Smooth muscle cell (in vitro differentiated cells): ENCODE results near the gene CTSW. TPM values are rescaled to one million over a fixed set of nuclear protein-coding genes. Genes with fewer than 3 reads are reported as not detected.
A peak's percentile ranks its signal among the peaks of the same experiment; 100 is the strongest.

Source experiments
- DNase-seq: peaks from one replicate; lab custom pipeline; 2025; ENCODE audit not compliant: unreplicated experiment; lab: John Stamatoyannopoulos, UW
- H2AFZ ChIP-seq: fragments of 200-600 bp; sonication (generic); 2 replicates; pipeline ENCODE4 v1.6.0; 2016; ENCODE audit warnings: antibody characterized with exemption, low read depth, mild to moderate bottlenecking
- H3F3A ChIP-seq: fragments of 200-600 bp; sonication (generic); 2 replicates; pipeline ENCODE4 v1.6.0; 2017; ENCODE audit warnings: antibody characterized with exemption, low read depth
- H3K27ac ChIP-seq: fragments of 200-600 bp; sonication (generic); 2 replicates; pipeline ENCODE4 v1.5.1; 2016; ENCODE audit warnings: low read depth, mild to moderate bottlenecking
- H3K27me3 ChIP-seq: fragments of 200-600 bp; sonication (generic); 2 replicates; pipeline ENCODE4 v1.6.1; 2016; ENCODE audit warnings: low read depth, mild to moderate bottlenecking
- H3K36me3 ChIP-seq: fragments of 200-600 bp; sonication (generic); 2 replicates; pipeline ENCODE4 v1.5.1; 2016; ENCODE audit warnings: low read depth
- H3K4me1 ChIP-seq: fragments of 200-600 bp; sonication (generic); 2 replicates; pipeline ENCODE4 v1.5.1; 2016; ENCODE audit warnings: low read depth
- H3K4me2 ChIP-seq: fragments of 200-600 bp; sonication (generic); 2 replicates; pipeline ENCODE4 v1.6.0; 2016; ENCODE audit warnings: mild to moderate bottlenecking
- H3K4me3 ChIP-seq: fragments of 200-600 bp; sonication (generic); 2 replicates; pipeline ENCODE4 v1.5.1; 2016; ENCODE audit warnings: mild to moderate bottlenecking
- H3K79me2 ChIP-seq: fragments of 200-600 bp; sonication (generic); 2 replicates; pipeline ENCODE4 v1.6.0; 2016; ENCODE audit warnings: low read depth, mild to moderate bottlenecking
- H3K9ac ChIP-seq: fragments of 200-600 bp; sonication (generic); 2 replicates; pipeline ENCODE4 v1.6.0; 2016; ENCODE audit warnings: low read depth
- H3K9me3 ChIP-seq: fragments of 200-600 bp; sonication (generic); replicated peaks from 2 replicates; pipeline ENCODE4 v1.5.1; 2016; ENCODE audit warnings: low read depth
- H4K20me1 ChIP-seq: fragments of 200-600 bp; sonication (generic); 2 replicates; pipeline ENCODE4 v1.6.0; 2016; ENCODE audit warnings: low read depth
- WGBS: methylation state at CpG from one replicate; pipeline ENCODE4 v1.1.7; 2016; ENCODE audit warnings: low lambda C conversion rate; 5-methylcytosine and 5-hydroxymethylcytosine counted together
- polyA plus RNA-seq: library from polyadenylated mRNA; unstranded; fragments of >200 nt; fragmentation: Nextera tagmentation; extraction: Ambion mirVana; gene quantifications from 2 replicates; pipeline ENCODE4 v1.2.1, GENCODE V29; 2016
- total RNA-seq: library from RNA; depleted of rRNA; stranded (reverse); fragments of >200 nt; gene quantifications from 2 replicates; pipeline ENCODE4 v1.2.3, GENCODE V29; 2014
- TF ChIP-seq, protein P1 (sequence below): fragments of 200-600 bp; sonication (generic); IDR thresholded peaks from 2 replicates; pipeline ENCODE4 v1.5.1; 2017; ENCODE audit warnings: borderline replicate concordance, mild to moderate bottlenecking, antibody characterized with exemption; ENCODE audit not compliant: insufficient read depth, poor library complexity, severe bottlenecking

The CTSW gene
- total and polyA plus RNA-seq, 2 experiments from 2014 or later = not detected

DNA sequence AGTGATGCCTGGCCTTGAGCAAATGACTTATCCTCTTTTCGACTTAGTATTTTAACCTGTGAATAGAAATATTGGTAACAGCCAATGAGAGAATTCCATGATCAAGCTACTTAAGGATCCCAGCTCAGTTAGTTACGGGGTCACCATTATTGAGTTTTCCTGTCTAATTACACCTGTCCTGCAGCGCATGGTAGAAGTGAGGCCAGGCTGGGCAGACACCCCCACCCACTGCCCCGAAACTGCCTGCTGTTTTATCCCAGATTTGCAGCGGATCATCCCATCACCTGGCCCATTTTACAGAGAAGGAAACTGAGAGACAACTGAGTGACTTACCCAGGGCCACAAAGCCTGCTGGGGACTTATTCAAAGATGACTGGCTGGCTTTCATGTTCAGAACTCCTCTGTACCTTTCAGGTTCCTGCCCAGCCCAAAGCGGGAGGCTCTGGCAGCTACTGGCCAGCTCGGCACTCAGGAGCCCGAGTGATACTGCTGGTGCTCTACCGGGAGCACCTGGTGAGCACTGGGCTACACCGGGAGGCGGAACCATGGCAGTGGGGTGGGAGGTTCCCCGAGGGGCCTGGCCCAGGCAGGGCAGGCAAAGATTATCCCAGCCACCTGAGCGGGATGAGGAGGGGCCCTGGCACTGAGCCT lies 18.0 kb upstream of the CTSW start:
- H3K4me3 ChIP-seq = peak overlapping the region; percentile 96
- WGBS = 91% methylated on average over 13 of the region's 13 CpGs
- H3K27ac ChIP-seq = peak overlapping the region; percentile 83
- peaks cover 46% of the 10 kb centered on the region for H3F3A ChIP-seq
- peaks cover 8% of the 10 kb centered on the region for H3K4me1 ChIP-seq
- peaks cover 42% of the 10 kb centered on the region for H4K20me1 ChIP-seq
- no peaks in the 10 kb centered on the region for H3K9me3 ChIP-seq
- no peak overlapping the region for H2AFZ ChIP-seq
- DNase-seq = no peak
- H3K79me2 ChIP-seq = peaks cover 38% of the 10 kb centered on the region
- H3K36me3 ChIP-seq = no peaks in the 10 kb centered on the region
- H3K27me3 ChIP-seq = no peaks in the 10 kb centered on the region
- peak overlapping the region; percentile 88 for H3K4me2 ChIP-seq
- TF ChIP-seq, protein P1, sequence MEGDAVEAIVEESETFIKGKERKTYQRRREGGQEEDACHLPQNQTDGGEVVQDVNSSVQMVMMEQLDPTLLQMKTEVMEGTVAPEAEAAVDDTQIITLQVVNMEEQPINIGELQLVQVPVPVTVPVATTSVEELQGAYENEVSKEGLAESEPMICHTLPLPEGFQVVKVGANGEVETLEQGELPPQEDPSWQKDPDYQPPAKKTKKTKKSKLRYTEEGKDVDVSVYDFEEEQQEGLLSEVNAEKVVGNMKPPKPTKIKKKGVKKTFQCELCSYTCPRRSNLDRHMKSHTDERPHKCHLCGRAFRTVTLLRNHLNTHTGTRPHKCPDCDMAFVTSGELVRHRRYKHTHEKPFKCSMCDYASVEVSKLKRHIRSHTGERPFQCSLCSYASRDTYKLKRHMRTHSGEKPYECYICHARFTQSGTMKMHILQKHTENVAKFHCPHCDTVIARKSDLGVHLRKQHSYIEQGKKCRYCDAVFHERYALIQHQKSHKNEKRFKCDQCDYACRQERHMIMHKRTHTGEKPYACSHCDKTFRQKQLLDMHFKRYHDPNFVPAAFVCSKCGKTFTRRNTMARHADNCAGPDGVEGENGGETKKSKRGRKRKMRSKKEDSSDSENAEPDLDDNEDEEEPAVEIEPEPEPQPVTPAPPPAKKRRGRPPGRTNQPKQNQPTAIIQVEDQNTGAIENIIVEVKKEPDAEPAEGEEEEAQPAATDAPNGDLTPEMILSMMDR = no peak
- peak overlapping the region; percentile 73 for H3K9ac ChIP-seq

DNA sequence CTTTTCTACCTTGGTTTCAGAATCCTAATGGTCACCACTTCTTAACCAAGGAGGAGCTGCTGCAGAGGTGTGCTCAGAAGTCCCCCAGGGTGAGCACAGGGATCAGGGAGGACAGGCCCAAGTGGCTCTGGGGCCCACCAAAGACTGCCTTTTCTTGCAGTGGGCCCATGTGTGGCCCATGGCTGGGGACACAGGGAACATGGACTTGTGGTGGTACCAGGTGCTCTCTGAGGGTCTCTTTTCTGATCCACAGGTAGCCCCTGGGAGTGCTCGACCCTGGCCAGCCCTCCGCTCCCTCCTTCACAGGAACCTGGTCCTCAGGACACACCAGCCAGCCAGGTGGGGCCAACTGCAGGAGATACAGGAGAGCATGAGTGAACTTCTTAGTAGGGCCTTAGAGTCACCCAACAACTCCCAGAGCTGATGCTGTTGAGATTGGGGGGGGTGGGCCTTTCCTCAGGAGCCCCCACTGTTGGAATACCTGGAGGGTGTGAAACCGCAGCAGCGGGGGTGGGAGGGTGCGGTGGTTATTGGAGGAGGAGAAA lies 17.4 kb upstream of the CTSW start:
- Histone ChIP-seq H4K20me1 (peaks cover 42% of the 10 kb centered on the region), H3K4me3 (no peak overlapping the region), H3K9ac (no peak overlapping the region), H3K27ac (no peak overlapping the region), H3F3A (peaks cover 46% of the 10 kb centered on the region), H3K4me2 (peak overlapping the region; percentile 88), H3K9me3 (no peaks in the 10 kb centered on the region), H3K36me3 (no peaks in the 10 kb centered on the region), H3K27me3 (no peaks in the 10 kb centered on the region), H3K79me2 (peaks cover 32% of the 10 kb centered on the region), H2AFZ (no peak overlapping the region), H3K4me1 (peaks cover 8% of the 10 kb centered on the region)
- TF ChIP-seq, protein P1 = no peak
- WGBS = 79% methylated on average over 5 of the region's 5 CpGs
- DNase-seq = no peak

DNA sequence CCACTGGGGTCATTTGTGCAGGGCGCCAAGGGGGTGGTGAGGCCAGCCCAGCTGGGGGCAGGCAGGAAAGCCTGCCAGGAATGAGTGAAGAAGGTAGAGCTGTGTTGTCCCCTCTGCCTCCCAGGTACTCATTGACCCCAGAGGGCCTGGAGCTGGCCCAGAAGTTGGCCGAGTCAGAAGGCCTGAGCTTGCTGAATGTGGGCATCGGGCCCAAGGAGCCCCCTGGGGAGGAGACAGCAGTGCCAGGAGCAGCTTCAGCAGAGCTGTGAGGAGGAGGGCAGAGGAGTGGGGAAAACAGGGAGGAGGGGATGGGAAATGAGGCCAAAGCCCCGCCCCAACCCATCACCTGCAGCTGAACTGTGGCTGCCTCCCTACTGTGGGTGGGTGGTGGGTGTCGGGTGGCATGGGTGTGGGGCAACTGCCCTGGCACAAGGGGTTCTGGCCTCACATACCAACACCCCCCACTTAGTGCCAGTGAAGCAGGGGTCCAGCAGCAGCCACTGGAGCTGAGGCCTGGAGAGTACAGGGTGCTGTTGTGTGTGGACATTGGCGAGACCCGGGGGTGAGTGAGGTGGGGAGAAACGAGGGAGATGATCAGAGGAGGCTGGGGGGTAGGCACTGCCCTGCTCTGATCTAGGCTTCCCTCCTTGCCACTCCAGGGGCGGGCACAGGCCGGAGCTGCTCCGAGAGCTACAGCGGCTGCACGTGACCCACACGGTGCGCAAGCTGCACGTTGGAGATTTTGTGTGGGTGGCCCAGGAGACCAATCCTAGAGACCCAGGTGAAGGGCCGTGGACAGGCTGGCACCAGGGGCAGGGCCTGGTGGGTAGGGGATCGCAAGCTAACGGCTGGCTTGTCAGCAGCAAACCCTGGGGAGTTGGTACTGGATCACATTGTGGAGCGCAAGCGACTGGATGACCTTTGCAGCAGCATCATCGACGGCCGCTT lies 16.4 kb upstream of the CTSW start:
- no peaks in the 10 kb centered on the region for H3K9me3 ChIP-seq
- TF ChIP-seq, protein P1 = no peak
- no peak for DNase-seq
- no peak overlapping the region for H3K4me2 ChIP-seq
- WGBS = 98% methylated on average over 20 of the region's 24 CpGs
- peaks cover 55% of the 10 kb centered on the region for H3F3A ChIP-seq
- H4K20me1 ChIP-seq = peaks cover 46% of the 10 kb centered on the region
- H3K4me1 ChIP-seq = peaks cover 8% of the 10 kb centered on the region
- H3K79me2 ChIP-seq = peaks cover 27% of the 10 kb centered on the region
- no peaks in the 10 kb centered on the region for H3K27me3 ChIP-seq
- H3K4me3 ChIP-seq = no peak overlapping the region
- H3K27ac ChIP-seq = no peak overlapping the region
- no peak overlapping the region for H3K9ac ChIP-seq
- H3K36me3 ChIP-seq = no peaks in the 10 kb centered on the region
- H2AFZ ChIP-seq = no peak overlapping the region
